ENCODE results near the gene ADCY1.

Gene ADCY1

DNA sequence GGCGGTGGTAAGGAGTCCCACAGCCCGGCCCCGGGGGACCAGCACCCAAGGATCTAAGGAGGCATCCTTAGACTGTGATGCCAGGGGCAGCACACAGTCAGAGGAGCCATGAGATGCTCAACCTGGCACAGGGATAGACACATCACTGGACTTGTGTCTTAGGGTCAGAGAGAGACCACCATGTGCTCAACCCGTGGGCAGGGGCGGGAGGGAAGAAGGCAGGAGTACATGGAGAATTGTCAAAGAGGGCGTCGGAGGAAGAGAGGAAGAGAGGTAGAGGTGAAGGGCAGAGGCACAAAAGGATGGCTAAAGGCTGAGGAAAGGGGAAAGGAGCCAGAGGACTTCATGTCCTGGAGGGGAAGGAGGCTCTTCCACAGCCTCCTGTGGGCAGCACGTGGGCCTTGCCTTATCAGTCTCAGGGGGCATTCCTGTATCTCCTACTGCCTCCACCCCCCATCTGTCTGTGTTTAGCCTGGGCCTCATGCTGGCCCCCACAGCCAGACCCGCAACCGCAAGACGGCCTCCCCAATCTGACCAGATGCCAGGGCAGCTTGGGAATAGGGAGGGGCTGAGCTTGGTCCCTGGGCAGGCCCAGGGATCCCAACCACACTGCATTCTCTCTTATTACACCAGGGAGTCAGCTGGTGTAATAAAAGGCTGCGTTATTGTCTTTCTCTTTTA lies 2.2 kb downstream of the ADCY1 start:
- DNase-seq (ENCODE audit: low read depth in 2 of 2, low spot score in 1 of 2) = no peak

DNA sequence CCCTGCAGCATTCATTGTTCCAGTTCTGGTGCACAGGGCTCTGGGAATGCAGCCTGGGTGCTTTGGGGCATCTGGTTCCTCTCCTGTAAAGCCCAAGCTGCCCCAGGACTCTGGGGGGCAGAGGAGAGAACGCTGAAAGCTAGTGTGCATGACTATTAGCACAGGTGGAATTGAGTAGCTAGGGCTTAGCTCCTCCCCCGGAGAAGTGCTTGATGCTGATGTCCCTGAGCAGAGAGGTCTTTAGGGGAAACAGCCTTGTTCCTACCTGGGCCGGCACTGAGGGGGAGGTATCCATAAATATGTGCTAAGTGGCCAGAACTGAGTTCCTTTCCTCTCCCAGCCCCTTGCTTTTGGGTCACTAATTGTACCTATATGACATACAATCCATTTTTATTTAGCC lies 3.9 kb downstream of the ADCY1 start:
- no peak for DNase-seq (ENCODE audit: low read depth in 2 of 2, low spot score in 1 of 2)

GRCh38 chr7:45578467-45578866 lies 4.3 kb downstream of the ADCY1 start:
- DNase-seq (ENCODE audit: low read depth in 2 of 2, low spot score in 1 of 2) = no peak

- no peak for DNase-seq (ENCODE audit: low read depth in 2 of 2, low spot score in 1 of 2)
These were observed 5.2 kb downstream of the ADCY1 start for GRCh38 chr7:45579391-45579801.

DNA sequence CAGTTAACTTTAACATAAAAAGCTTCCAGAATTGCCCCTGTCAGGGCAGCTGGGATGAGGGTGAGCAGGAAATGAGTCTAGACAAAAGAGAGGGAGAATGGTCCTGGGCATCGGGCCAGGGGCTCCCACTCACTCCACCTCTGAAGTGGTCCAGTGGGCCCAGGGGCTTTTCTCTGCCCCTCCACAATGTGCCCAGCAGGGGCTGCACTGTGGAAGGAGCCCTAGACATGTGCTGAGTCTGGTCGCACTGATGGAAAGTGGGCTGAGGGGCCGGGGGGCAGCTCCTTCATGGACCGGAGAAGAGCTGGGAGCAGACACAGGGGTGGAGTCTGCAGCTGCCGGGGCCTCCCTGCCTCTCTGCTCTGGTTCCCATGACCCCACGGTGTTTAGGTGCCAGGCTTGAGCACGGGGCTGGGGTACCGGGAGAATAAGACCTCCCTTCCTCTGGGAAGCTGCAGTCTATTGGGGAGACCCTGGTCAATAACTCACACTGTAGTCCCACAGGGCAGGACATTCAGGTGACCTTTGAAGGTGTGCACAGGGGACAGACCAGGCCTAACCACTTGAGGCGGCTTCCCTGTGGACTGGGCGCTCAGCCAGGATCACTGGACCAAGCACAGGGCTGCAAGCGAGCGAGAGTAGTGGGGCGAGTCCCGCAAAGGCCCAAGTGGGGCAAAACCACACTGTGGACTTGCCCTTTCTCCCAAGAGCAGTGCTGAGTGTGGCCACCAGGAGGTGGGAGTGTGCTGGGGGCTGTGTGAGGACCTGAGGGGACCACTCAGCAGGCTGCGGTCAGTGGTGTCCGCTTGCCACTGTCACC lies 6.1 kb downstream of the ADCY1 start:
- DNase-seq (ENCODE audit: low read depth in 2 of 2, low spot score in 1 of 2) = no peak

DNA sequence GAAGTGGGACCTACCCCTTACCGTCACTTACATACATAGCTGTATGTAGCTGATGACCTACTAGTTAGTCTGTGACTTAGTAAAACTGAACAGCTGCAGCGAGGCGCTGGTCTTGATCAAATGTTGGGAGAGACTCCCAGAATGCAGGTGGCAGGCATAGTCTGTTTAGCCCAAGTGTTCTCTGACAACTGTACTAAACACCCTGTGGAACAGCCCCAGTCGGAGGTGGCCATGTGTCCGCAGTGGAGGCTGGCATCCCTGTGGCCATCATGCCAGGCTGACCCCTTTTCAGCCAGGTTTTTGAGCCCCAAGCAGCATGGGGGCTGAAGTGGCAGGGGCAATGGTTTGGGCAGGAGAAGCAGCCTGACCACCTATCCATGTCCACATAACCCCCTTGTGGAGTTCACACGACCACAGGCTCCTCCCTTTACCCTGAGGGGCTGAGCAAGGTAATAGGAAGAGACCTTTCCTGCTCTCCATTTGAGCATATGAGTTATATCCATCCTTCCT lies 7.2 kb downstream of the ADCY1 start:
- DNase-seq (ENCODE audit: low read depth in 2 of 2, low spot score in 1 of 2) = no peak

DNA sequence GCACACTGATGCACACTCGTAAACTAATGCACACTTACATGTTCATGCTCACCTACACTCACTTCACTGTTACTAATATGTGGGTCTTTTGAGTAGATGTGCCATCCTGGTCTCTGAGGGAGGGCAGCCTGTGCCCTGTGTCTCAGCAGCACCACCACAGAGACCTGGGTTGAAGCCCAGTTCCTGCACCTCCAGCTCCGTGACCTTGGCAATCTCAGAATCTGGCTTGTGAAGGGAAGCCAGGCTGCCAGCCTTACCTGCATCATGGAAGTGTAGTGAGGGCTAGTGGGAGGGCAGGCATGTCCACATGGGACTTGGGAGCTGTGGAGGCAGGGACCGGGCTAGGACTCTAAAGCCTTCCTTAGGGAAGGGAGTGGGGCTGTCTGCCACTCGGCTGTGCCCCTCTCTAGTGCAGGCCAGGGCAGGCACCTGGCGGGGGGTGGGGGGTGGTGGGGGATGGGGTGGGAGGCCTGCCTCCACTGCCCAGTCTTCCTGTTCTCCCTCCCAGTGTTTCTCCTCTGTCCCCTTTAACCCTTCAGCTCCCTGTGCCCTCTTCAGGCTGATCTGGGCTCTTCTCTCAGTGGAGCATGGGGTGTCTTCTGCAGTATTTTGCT lies 8.1 kb downstream of the ADCY1 start:
- no peak for DNase-seq (ENCODE audit: low read depth in 2 of 2, low spot score in 1 of 2)

- no peak for DNase-seq (ENCODE audit: low read depth in 2 of 2, low spot score in 1 of 2)
These were observed 8.7 kb downstream of the ADCY1 start for GRCh38 chr7:45582868-45583277.

DNA sequence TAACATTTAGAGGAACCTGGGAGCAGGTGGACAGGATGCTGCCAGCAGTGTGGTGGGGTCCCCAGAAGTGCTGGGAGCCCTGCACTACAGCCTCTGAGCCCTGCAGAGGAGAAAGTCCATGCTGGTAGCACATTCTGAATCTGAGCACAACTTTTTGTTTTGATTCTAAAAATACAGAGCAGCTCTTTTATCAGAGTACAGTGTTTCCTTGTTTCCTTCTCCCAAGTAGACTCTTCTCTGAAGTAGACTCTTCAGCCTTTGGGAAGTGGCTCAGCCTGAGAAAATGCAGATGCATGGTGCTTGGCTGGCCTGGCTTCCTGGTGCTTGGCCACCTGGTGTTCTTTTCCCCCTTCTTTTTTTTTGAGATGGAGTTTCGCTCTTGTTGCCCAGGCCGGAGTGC lies 9.1 kb downstream of the ADCY1 start:
- no peak for DNase-seq (ENCODE audit: low read depth in 2 of 2, low spot score in 1 of 2)

- no peak for DNase-seq (ENCODE audit: low read depth in 2 of 2, low spot score in 1 of 2)
These were observed 10.4 kb downstream of the ADCY1 start for GRCh38 chr7:45584261-45585210.

DNA sequence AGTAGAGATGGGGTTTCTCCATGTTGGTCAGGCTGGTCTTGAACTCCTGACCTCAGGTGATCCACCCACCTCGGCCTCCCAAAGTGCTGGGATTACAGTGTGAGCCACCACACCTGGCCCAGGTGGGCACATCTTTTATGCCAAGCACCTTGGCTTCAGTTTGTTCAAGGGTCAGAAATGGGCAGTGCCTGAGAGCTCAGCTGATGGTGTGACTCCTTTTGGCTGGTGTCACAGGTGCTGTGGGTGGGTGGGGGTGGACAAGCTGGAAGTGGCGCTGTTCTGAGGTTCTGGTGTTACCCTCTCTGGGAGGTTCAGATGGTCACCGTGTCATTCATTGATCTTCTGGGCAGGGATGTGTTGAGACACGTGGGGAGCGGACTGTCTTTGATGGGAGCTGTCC lies 11.5 kb downstream of the ADCY1 start:
- no peak for DNase-seq (ENCODE audit: low read depth in 2 of 2, low spot score in 1 of 2)

GRCh38 chr7:45586542-45587520 lies 12.7 kb downstream of the ADCY1 start:
- DNase-seq (ENCODE audit: low read depth in 2 of 2, low spot score in 1 of 2) = no peak

DNA sequence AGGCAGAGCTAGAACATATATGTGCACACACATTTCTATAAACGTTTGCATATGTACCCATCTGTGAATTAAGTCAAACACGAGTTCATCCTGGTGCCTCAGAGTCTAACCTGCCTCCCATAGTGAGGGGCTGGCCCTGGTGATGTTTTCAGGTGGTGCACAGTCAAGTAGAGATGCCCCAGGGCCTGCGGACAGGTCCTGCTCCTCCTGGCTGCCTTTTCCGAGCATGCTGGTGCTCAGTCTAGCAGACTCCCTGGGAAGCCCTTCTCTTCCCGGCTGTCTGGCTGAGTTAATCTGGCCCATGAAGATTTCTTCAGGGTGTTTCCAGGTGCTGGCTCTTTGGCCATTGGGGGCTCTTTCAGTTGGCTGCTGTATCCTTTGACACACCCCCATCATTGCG lies 14.3 kb downstream of the ADCY1 start:
- DNase-seq (ENCODE audit: low read depth in 2 of 2, low spot score in 1 of 2) = no peak

DNA sequence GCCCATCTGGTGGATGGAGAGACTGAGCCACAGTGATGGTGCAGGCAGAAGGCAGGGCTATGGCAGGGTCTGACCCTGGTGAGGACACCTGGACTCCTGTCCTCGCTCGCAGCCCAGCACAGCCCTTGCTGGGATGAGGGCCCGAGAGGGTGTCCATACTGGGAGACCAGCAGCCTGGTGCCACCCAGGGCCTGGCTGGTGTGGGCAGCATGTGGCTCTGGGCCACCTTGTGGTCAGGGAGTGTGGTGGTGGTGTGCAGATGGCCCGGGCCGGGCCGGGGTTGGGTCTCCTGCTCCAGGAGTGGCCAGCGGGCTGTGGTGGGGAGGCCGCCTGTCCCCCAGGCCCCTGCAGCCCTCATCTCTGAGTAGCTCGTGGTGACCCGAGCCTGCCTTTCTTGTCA lies 14.9 kb downstream of the ADCY1 start:
- DNase-seq (ENCODE audit: low read depth in 2 of 2, low spot score in 1 of 2) = no peak

GRCh38 chr7:45589915-45590678 lies 15.9 kb downstream of the ADCY1 start:
- no peak for DNase-seq (ENCODE audit: low read depth in 2 of 2, low spot score in 1 of 2)

DNA sequence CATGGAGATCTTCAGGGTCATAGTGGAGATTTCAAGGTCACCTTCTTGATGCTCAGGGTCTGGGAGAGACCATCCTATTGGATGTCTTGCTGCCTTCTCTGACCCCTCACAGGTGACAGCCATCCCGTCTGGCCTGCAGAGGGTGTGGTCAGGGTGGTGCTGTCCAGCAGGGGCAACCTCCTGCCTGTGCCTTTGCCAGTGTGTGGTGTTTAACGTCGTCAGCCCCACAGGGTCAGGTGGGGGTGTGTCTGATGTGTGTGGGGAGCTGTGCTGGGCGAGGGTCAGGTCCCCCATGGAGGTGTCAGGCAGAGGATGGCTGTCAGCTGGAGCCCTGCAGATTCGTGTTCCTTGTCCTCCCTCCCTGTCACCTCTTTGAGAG lies 16.5 kb downstream of the ADCY1 start:
- no peak for DNase-seq (ENCODE audit: low read depth in 2 of 2, low spot score in 1 of 2)

DNA sequence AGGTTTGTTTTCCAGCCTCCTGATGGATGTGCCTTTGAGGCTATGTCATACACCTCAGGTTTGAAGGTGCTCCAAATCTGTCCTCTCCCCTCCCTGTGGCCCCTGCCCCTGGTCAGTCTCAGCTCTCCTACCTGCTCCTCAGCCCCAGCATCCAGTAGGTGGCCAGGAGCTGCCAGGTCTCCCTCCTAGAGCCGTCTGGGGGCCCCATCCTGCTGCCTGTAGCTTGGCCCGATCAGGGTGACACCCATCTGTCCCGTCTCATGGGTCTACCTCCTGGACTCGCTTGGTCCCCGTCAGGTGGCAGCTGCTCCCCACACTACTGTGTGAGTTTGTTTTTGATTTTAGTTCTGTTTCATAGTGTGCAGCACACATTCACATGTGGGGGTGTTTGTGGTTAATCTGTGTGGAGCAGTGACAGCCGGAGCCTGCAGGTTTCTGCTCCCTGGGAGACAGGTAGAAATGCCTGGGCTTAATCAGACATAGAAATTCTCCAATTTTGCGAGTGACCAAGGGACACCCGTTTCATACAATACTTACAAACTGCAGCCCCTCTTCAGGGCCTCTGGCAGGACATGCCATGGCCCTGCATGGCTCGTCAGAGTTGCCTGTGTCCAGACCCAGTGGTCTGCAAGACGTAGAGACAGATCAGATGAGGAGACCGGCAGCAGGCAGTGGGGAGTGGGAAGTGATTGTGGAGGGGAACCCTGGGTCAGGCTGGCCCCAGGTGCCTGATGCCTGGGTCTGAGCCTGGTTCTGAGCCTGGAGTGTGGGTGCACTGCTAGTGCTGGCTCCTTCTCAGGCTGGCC lies 17.1 kb downstream of the ADCY1 start:
- no peak for DNase-seq (ENCODE audit: low read depth in 2 of 2, low spot score in 1 of 2)

Data from stimulated activated CD8-positive, alpha-beta memory T cell treated with anti-CD3 and anti-CD28 coated beads, Interleukin-4, amount 100 ng/mL, for 4 hours (primary cell).